Measurements from ENCODE around the gene ZBTB20. TPM values are rescaled to one million over a fixed set of nuclear protein-coding genes. Genes with fewer than 3 reads are reported as not detected.

The ZBTB20 gene
- total RNA-seq, 3 donors from 2014 or later = 62.9 to 150 (median 109) TPM

DNA sequence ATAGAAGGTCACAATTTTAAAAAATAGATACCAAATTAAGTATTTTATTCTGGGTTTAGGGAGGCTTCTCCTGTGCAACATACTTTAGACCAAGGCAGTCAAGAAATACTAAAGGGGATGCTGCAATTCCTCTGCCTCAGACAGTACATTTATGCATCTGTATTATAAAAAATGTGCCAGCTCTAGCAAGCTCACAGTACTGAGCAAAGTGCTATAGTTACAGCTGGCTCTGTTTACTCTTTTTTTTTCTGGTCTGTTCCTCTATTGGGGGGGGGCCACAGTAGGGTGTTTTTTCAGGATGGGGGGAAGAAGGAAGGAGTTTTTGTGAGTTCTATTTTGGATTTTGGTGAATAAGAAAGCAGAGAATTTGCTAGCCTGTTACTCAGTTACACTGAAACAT lies 668.3 kb downstream of the ZBTB20 start:
- Histone ChIP-seq H3K9me3 (no peaks in the 10 kb centered on the region), H3K27ac (no peak overlapping the region), H3K4me1 (peaks cover 0 to 5% of the 10 kb centered on the region in 2 donors), H3K4me3 (no peak overlapping the region), H3K27me3 (no peaks in the 10 kb centered on the region), H3K36me3 (no peaks in the 10 kb centered on the region)
- no peak for DNase-seq (ENCODE audit: low spot score in 2 of 2)
- TF ChIP-seq, protein P1, sequence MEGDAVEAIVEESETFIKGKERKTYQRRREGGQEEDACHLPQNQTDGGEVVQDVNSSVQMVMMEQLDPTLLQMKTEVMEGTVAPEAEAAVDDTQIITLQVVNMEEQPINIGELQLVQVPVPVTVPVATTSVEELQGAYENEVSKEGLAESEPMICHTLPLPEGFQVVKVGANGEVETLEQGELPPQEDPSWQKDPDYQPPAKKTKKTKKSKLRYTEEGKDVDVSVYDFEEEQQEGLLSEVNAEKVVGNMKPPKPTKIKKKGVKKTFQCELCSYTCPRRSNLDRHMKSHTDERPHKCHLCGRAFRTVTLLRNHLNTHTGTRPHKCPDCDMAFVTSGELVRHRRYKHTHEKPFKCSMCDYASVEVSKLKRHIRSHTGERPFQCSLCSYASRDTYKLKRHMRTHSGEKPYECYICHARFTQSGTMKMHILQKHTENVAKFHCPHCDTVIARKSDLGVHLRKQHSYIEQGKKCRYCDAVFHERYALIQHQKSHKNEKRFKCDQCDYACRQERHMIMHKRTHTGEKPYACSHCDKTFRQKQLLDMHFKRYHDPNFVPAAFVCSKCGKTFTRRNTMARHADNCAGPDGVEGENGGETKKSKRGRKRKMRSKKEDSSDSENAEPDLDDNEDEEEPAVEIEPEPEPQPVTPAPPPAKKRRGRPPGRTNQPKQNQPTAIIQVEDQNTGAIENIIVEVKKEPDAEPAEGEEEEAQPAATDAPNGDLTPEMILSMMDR (IDR thresholded peaks at IDR 0.05) = no peak
- no peak for TF ChIP-seq POLR2AphosphoS5 (IDR thresholded peaks at IDR 0.05)
- no peak for TF ChIP-seq POLR2A (IDR thresholded peaks at IDR 0.05)
- intact Hi-C loops (cut with DNase I; ENCODE audit: low total_unique reads) = no loop called here

DNA sequence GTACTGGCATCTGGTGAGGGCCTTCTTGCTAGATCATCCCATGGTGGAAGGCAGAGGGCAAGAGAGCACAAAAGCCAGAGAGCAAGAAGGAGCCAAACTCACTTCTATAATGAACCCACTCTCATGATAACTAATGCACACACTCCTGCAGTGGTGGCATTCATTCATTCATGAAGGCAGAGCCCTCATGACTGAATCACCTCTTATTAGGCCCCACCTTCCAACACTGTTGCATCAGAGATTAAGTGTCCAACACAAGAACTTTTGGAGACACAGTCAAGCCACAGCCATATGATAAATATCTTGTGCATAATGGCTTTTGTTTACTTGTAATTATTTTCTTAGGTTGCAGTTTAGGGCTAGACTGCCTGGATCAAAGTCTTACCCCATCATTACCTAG lies 670.6 kb downstream of the ZBTB20 start:
- Histone ChIP-seq H3K27me3 (no peaks in the 10 kb centered on the region), H3K9me3 (no peaks in the 10 kb centered on the region), H3K36me3 (no peaks in the 10 kb centered on the region), H3K27ac (no peak overlapping the region), H3K4me1 (peaks cover 0 to 5% of the 10 kb centered on the region in 2 donors), H3K4me3 (no peak overlapping the region)
- no peak for DNase-seq (ENCODE audit: low spot score in 2 of 2)
- no peak for TF ChIP-seq POLR2A (IDR thresholded peaks at IDR 0.05)
- no peak for TF ChIP-seq POLR2AphosphoS5 (IDR thresholded peaks at IDR 0.05)
- intact Hi-C loops (cut with DNase I; ENCODE audit: low total_unique reads) = no loop called here

DNA sequence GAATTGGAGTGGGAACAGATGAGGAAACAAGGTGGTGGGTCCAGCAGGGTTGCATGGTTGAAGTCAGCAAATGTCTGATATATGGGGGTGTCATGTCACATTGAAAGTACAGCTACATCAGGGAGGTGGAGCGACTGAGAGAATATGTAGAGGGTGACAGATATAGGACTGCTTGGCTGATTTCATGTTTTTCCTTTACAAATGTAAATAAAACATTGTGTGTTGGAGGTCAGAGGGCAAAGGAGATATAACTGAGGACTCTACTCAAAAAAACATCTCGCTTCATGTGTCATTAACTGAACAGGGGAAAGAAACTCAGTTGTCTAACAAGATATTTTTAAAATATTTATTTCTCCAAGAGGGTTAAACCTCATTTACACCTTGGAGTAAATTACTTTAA lies 675.6 kb downstream of the ZBTB20 start:
- no peak overlapping the region for H3K4me3 ChIP-seq
- TF ChIP-seq POLR2AphosphoS5 (IDR thresholded peaks at IDR 0.05) (no peak), POLR2A (IDR thresholded peaks at IDR 0.05) (no peak)
- TF ChIP-seq, protein P1 (IDR thresholded peaks at IDR 0.05) = no peak
- no peak for DNase-seq (ENCODE audit: low spot score in 2 of 2)
- H3K9me3 ChIP-seq = no peaks in the 10 kb centered on the region
- H3K36me3 ChIP-seq = no peaks in the 10 kb centered on the region
- intact Hi-C loops (cut with DNase I; ENCODE audit: low total_unique reads) = no loop called here
- no peak overlapping the region for H3K27ac ChIP-seq
- no peaks in the 10 kb centered on the region for H3K27me3 ChIP-seq
- no peaks in the 10 kb centered on the region for H3K4me1 ChIP-seq

DNA sequence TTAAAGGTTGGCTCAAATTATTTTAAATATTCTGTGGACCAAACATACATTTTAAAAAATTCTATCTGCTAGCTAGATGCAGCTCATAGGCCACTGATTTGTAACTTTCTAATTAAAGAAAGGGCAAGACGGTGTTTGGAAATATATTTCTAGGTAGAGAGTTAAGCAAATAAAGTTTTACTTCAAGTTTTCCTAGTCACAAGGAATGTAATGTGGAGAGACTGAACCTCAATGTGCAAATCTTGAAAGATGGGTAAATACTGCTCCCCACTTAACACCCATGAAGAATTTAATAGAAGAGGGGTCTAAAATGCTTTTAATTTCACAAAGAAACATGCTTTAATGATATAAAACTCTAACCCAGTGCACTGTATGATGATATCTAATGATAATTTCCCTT lies 678.0 kb downstream of the ZBTB20 start:
- Histone ChIP-seq H3K9me3 (no peaks in the 10 kb centered on the region), H3K27me3 (no peaks in the 10 kb centered on the region), H3K36me3 (no peaks in the 10 kb centered on the region), H3K27ac (no peak overlapping the region), H3K4me3 (no peak overlapping the region), H3K4me1 (no peaks in the 10 kb centered on the region)
- TF ChIP-seq, protein P1 (IDR thresholded peaks at IDR 0.05) = no peak
- no peak for TF ChIP-seq POLR2AphosphoS5 (IDR thresholded peaks at IDR 0.05)
- intact Hi-C loops (cut with DNase I; ENCODE audit: low total_unique reads) = loop anchor here (2.0 kb wide), 1 partner anchor 44 kb away; no protein-coding TSS in a partner anchor
- no peak for DNase-seq (ENCODE audit: low spot score in 2 of 2)

DNA sequence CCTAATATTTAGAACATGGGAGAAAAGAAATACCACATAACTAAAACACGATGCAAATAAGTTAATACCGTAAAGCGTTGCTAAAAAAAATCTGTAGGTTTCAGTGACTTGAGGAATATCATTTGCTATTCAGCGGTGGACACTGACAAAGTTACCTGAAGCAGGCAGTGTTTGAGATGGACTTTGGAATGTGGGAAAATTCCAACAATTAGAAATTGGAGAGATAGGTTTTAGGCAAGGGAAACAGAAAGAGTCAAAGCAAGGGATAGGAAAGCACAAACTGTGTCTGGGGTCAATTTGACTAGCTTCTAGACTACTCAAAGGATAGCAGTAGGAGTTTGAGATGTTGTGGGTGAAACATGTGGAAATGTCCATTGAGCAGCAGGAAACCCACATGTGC lies 680.3 kb downstream of the ZBTB20 start:
- Histone ChIP-seq H3K27ac (no peak overlapping the region), H3K4me3 (no peak overlapping the region), H3K4me1 (no peaks in the 10 kb centered on the region), H3K36me3 (no peaks in the 10 kb centered on the region), H3K27me3 (no peaks in the 10 kb centered on the region), H3K9me3 (no peaks in the 10 kb centered on the region)
- TF ChIP-seq POLR2AphosphoS5 (IDR thresholded peaks at IDR 0.05) (no peak), POLR2A (IDR thresholded peaks at IDR 0.05) (no peak)
- TF ChIP-seq, protein P1 (IDR thresholded peaks at IDR 0.05) = no peak
- intact Hi-C loops (cut with DNase I; ENCODE audit: low total_unique reads) = no loop called here
- DNase-seq (ENCODE audit: low spot score in 2 of 2) = no peak

DNA sequence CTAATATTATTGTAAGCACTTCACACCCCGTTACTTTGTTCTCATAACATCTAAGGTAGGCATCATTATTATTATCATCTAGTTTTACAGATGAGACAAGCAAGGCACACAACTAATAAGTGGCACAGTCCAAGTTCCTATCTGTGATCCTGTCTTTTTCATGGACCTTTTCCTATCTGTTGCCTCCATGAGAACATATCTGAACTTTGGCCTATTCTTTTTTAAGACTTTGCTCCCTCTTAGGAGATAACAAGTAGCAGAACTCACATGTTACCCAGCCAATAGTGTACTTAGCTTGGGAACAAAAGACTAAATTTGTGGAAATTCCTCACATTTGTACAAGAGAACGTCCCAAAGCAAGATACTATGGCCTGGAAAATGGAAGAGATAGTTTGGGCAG lies 680.8 kb downstream of the ZBTB20 start:
- H3K9me3 ChIP-seq = no peaks in the 10 kb centered on the region
- H3K27me3 ChIP-seq = no peaks in the 10 kb centered on the region
- H3K36me3 ChIP-seq = no peaks in the 10 kb centered on the region
- intact Hi-C loops (cut with DNase I; ENCODE audit: low total_unique reads) = no loop called here
- no peaks in the 10 kb centered on the region for H3K4me1 ChIP-seq
- H3K4me3 ChIP-seq = no peak overlapping the region
- TF ChIP-seq POLR2AphosphoS5 (IDR thresholded peaks at IDR 0.05) (no peak), POLR2A (IDR thresholded peaks at IDR 0.05) (no peak)
- TF ChIP-seq, protein P1 (IDR thresholded peaks at IDR 0.05) = no peak
- H3K27ac ChIP-seq = no peak overlapping the region
- DNase-seq (ENCODE audit: low spot score in 2 of 2) = no peak
